Testis (tissue), 3 donors: ENCODE results near the gene SCFD2. TPM values are rescaled to one million over a fixed set of nuclear protein-coding genes. Genes with fewer than 3 reads are reported as not detected.

Experiments
- DNase-seq: peaks from one replicate; pipeline ENCODE4 v3.0.0-alpha.2; 2019
- H3K27ac ChIP-seq, 2 donors: fragments of 200-600 bp; sonication (generic); one replicate each; pipeline ENCODE4 v1.5.1; 2019
- H3K27me3 ChIP-seq: fragments of 200-600 bp; sonication (generic); one replicate; pipeline ENCODE4 v1.5.1; 2019
- H3K36me3 ChIP-seq: fragments of 200-600 bp; sonication (generic); one replicate; pipeline ENCODE4 v1.5.1; 2017; ENCODE audit warnings: low read depth; ENCODE audit errors: missing control alignments
- H3K4me1 ChIP-seq: fragments of 200-600 bp; sonication (generic); one replicate; pipeline ENCODE4 v1.5.1; 2019
- H3K4me3 ChIP-seq, 2 donors: fragments of 200-600 bp; sonication (generic); one replicate each; pipeline ENCODE4 v1.5.1; 2017 to 2019
- H3K9me3 ChIP-seq: fragments of 200-600 bp; sonication (generic); one replicate; pipeline ENCODE4 v1.5.1; 2017
- POLR2A ChIP-seq: fragments of 450-650 bp; IDR thresholded peaks from one replicate; pipeline ENCODE4 v1.6.1; 2017; ENCODE audit warnings: antibody characterized with exemption, mild to moderate bottlenecking, moderate library complexity
- WGBS, 2 donors: methylation state at CpG; one replicate each; pipeline ENCODE4 v1.1.5; 2018; 5-methylcytosine and 5-hydroxymethylcytosine counted together
- intact Hi-C: fragments of 100-400 bp; cut with DNase I; formaldehyde crosslinking; loops from one replicate; pipeline ENCODE4 v1.15.1; 2023; ENCODE audit warnings: low total_unique reads
- polyA plus RNA-seq: library from polyadenylated mRNA; stranded (reverse); fragments of 350-450 nt; fragmentation: Illumina TruSeq; extraction: RNeasy Lipid Tissue Mini Kit (QIAGEN cat#74804); gene quantifications from one replicate; pipeline ENCODE4 v1.2.3, GENCODE V29; 2014; ENCODE audit warnings: low read depth, low replicate concordance; ENCODE audit not compliant: insufficient read depth
- total RNA-seq, 2 donors: library from RNA; depleted of rRNA; stranded (reverse); fragments of >200 nt; gene quantifications; one replicate each; pipeline ENCODE4 v1.2.3, GENCODE V29; 2016
- TF ChIP-seq, protein P1 (sequence below), 3 experiments: fragments of 450-650 bp in 2 of 3; fragments of 200-600 bp in 1 of 3; sonication (generic) in 1 of 3; IDR thresholded peaks; one replicate each; pipeline ENCODE4 v1.5.1; 2016 to 2019; ENCODE audit warnings: antibody characterized with exemption in 3 of 3, mild to moderate bottlenecking in 2 of 3, moderate library complexity in 1 of 3

The SCFD2 gene
- total and polyA plus RNA-seq, 3 donors from 2014 or later, result 6.0 to 24.5 (median 21.3) TPM

DNA sequence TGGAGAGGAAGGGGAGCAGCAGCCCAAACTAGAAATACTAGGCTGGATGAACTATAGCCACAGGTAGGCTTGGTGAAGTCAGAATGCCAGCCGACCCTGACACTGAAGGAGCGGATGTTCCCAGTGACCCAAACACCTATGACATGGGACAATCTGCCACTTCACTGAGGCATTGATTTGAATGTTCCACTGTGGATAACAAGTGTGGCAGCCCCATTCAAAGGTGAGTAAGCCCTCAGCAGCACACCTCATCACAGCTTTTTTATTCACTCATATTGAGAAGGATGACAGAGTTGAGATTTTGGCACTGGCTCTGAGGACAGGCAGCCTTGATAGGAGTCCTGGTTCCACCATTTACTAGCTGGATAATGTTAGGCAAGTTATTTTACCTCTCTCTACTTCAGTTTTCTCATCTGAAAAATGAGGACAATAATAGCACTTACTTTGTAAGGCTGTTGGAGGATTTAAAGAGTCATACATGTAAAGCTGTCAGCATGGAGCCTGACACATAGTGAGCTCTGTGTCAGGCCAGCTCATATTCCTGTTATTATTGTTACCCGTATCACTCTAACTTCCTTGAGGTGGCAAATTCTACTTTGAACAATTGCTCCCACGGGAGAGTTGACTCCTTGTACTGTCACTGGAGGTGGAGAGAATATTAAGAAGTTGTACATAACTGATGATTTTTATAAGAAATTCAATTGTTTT, 389.2 kb downstream of the SCFD2 start:
- WGBS, 2 donors, result 76 to 95% methylated on average over 4 of the region's 4 CpGs
- no peak overlapping the region for H3K4me3 ChIP-seq
- no peaks in the 10 kb centered on the region for H3K27me3 ChIP-seq
- TF ChIP-seq, protein P1, sequence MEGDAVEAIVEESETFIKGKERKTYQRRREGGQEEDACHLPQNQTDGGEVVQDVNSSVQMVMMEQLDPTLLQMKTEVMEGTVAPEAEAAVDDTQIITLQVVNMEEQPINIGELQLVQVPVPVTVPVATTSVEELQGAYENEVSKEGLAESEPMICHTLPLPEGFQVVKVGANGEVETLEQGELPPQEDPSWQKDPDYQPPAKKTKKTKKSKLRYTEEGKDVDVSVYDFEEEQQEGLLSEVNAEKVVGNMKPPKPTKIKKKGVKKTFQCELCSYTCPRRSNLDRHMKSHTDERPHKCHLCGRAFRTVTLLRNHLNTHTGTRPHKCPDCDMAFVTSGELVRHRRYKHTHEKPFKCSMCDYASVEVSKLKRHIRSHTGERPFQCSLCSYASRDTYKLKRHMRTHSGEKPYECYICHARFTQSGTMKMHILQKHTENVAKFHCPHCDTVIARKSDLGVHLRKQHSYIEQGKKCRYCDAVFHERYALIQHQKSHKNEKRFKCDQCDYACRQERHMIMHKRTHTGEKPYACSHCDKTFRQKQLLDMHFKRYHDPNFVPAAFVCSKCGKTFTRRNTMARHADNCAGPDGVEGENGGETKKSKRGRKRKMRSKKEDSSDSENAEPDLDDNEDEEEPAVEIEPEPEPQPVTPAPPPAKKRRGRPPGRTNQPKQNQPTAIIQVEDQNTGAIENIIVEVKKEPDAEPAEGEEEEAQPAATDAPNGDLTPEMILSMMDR (IDR thresholded peaks at IDR 0.05), result no peak
- TF ChIP-seq POLR2A, result no peak
- intact Hi-C loops, result no loop called here
- no peaks in the 10 kb centered on the region for H3K36me3 ChIP-seq
- DNase-seq, result no peak
- no peaks in the 10 kb centered on the region for H3K9me3 ChIP-seq
- peaks cover 8% of the 10 kb centered on the region for H3K4me1 ChIP-seq
- no peak overlapping the region for H3K27ac ChIP-seq

DNA sequence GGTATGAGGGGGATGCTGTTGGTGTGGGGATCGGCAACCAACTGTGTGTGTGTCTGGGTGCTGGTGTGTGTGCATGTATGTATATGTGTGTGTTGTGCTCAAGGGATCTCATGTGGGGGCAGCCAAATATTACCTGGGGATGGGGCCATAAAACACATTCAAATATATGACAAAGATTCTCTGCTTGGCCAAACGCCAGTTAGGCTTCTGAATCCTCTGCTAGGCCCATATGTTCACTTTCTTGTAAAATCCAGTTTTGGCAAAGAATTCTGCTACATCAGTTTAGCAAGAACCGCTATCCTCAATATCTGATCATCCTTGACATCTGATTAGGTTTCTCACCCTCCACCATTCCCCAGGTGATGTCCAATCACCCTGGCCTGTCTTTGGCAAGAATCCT, 397.2 kb downstream of the SCFD2 start:
- 91% methylated on average over 3 of the region's 3 CpGs for WGBS, 2 donors
- no peaks in the 10 kb centered on the region for H3K27me3 ChIP-seq
- H3K4me1 ChIP-seq, result peaks cover 7% of the 10 kb centered on the region
- TF ChIP-seq, protein P1 (IDR thresholded peaks at IDR 0.05), result no peak
- no peak for TF ChIP-seq POLR2A
- no peaks in the 10 kb centered on the region for H3K36me3 ChIP-seq
- no peak for DNase-seq
- no peak overlapping the region for H3K27ac ChIP-seq
- H3K4me3 ChIP-seq, result no peak overlapping the region
- intact Hi-C loops, result no loop called here
- H3K9me3 ChIP-seq, result no peaks in the 10 kb centered on the region

DNA sequence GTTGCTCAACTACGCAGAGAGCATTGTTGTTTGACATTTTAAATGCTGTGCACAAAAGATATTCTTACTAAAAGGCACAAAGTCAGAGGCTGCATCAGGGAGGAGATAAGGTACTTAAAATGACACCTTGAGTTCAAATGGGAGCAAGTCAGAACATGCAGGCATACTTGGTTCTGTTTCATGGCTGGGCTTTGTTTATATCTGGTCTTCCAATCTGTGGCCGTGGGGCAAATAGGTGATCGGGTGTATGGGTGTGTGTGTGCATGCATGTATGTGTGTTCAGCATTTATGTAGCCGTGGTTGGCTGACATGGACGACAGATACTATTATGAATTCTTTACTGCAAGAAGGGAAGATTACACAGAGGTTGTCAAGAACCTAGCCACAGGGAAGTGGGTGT, 397.6 kb downstream of the SCFD2 start:
- H3K4me1 ChIP-seq, result peaks cover 10% of the 10 kb centered on the region
- no peak overlapping the region for H3K4me3 ChIP-seq
- 81 to 95% methylated on average over 5 of the region's 5 CpGs for WGBS, 2 donors
- no peak for DNase-seq
- H3K27me3 ChIP-seq, result no peaks in the 10 kb centered on the region
- intact Hi-C loops, result no loop called here
- H3K36me3 ChIP-seq, result no peaks in the 10 kb centered on the region
- TF ChIP-seq, protein P1 (IDR thresholded peaks at IDR 0.05), result no peak
- no peak for TF ChIP-seq POLR2A
- H3K27ac ChIP-seq, result no peak overlapping the region
- H3K9me3 ChIP-seq, result no peaks in the 10 kb centered on the region

GRCh38 chr4:52966781-52967180, 399.1 kb downstream of the SCFD2 start:
- no peaks in the 10 kb centered on the region for H3K9me3 ChIP-seq
- peaks cover 24% of the 10 kb centered on the region for H3K4me1 ChIP-seq
- TF ChIP-seq, protein P1 (IDR thresholded peaks at IDR 0.05), result no peak
- no peak for TF ChIP-seq POLR2A
- no peaks in the 10 kb centered on the region for H3K36me3 ChIP-seq
- H3K27ac ChIP-seq, result no peak overlapping the region
- no peak for DNase-seq
- H3K4me3 ChIP-seq, result no peak overlapping the region
- intact Hi-C loops, result no loop called here
- no peaks in the 10 kb centered on the region for H3K27me3 ChIP-seq

- intact Hi-C loops, result no loop called here
- no peak overlapping the region for H3K27ac ChIP-seq
- H3K4me3 ChIP-seq, result no peak overlapping the region
- TF ChIP-seq, protein P1 (IDR thresholded peaks at IDR 0.05), result no peak
- TF ChIP-seq POLR2A, result no peak
- H3K4me1 ChIP-seq, result peaks cover 28% of the 10 kb centered on the region
- H3K27me3 ChIP-seq, result no peaks in the 10 kb centered on the region
- 92 to 96% methylated on average over 5 of the region's 5 CpGs for WGBS, 2 donors
- no peaks in the 10 kb centered on the region for H3K36me3 ChIP-seq
- H3K9me3 ChIP-seq, result no peaks in the 10 kb centered on the region
- DNase-seq, result no peak
These were observed 399.7 kb downstream of the SCFD2 start for GRCh38 chr4:52966172-52966571.
